Mesendoderm (in vitro differentiated cells): Measurements from ENCODE around the gene NLRP9.

Experiments
- DNase-seq: peaks from one replicate; pipeline ENCODE4 v3.0.0; 2013
- H2AK5ac ChIP-seq: 2 replicates; pipeline ENCODE4 v1.6.1; 2013; ENCODE audit warnings: low read length, inconsistent platforms
- H2BK120ac ChIP-seq: 2 replicates; pipeline ENCODE4 v1.6.1; 2013; ENCODE audit warnings: low read depth, mild to moderate bottlenecking, low read length, moderate library complexity, mixed read lengths
- H2BK15ac ChIP-seq: replicated peaks from 2 replicates; pipeline ENCODE4 v1.6.1; 2013; ENCODE audit warnings: low read depth, mild to moderate bottlenecking, moderate library complexity
- H2BK5ac ChIP-seq: 2 replicates; pipeline ENCODE4 v1.6.1; 2013; ENCODE audit warnings: low read length, inconsistent platforms
- H3K18ac ChIP-seq: 2 replicates; pipeline ENCODE4 v1.6.1; 2013; ENCODE audit warnings: mild to moderate bottlenecking, low read length, mixed read lengths
- H3K23ac ChIP-seq: one replicate; pipeline ENCODE4 v1.6.1; 2013; ENCODE audit warnings: low read length
- H3K27ac ChIP-seq: 2 replicates; pipeline ENCODE4 v1.5.1; 2013; ENCODE audit warnings: low read depth, mild to moderate bottlenecking, inconsistent platforms, low read length, moderate library complexity
- H3K27me3 ChIP-seq: 2 replicates; pipeline ENCODE4 v1.6.1; 2013; ENCODE audit warnings: low read length, control low read depth, mild to moderate bottlenecking, inconsistent platforms; ENCODE audit not compliant: insufficient read depth, poor library complexity
- H3K36me3 ChIP-seq: 2 replicates; pipeline ENCODE4 v1.6.1; 2013; ENCODE audit warnings: low read length, inconsistent platforms; ENCODE audit not compliant: control insufficient read depth, insufficient read depth
- H3K4ac ChIP-seq: one replicate; pipeline ENCODE4 v1.6.1; 2013; ENCODE audit warnings: low read depth, mild to moderate bottlenecking, low read length, moderate library complexity
- H3K4me1 ChIP-seq: 2 replicates; pipeline ENCODE4 v1.6.1; 2013; ENCODE audit warnings: low read depth, low read length, inconsistent platforms; ENCODE audit not compliant: control insufficient read depth
- H3K4me2 ChIP-seq: 2 replicates; pipeline ENCODE4 v1.6.1; 2013; ENCODE audit warnings: low read length
- H3K4me3 ChIP-seq: 2 replicates; pipeline ENCODE4 v1.5.1; 2013; ENCODE audit warnings: mild to moderate bottlenecking, low read length
- H3K56ac ChIP-seq: one replicate; pipeline ENCODE4 v1.6.1; 2013; ENCODE audit warnings: low read length
- H3K79me1 ChIP-seq: 2 replicates; pipeline ENCODE4 v1.6.1; 2013; ENCODE audit warnings: low read length, inconsistent platforms
- H3K79me2 ChIP-seq: 2 replicates; pipeline ENCODE4 v1.6.1; 2013; ENCODE audit warnings: mild to moderate bottlenecking, low read length; ENCODE audit not compliant: control insufficient read depth, insufficient read depth
- H3K9ac ChIP-seq: 2 replicates; pipeline ENCODE4 v1.6.1; 2013; ENCODE audit warnings: low read length, inconsistent platforms
- H4K5ac ChIP-seq: one replicate; pipeline ENCODE4 v1.6.1; 2013; ENCODE audit warnings: low read length
- H4K8ac ChIP-seq: one replicate; pipeline ENCODE4 v1.6.1; 2013; ENCODE audit warnings: low read depth, mild to moderate bottlenecking, control low read depth, low read length, moderate library complexity
- WGBS: extraction: QIAGEN DNeasy Blood & Tissue Kit; methylation state at CpG from one replicate; pipeline ENCODE4 v1.1.7; 2013; ENCODE audit warnings: low lambda C conversion rate, missing lambda C conversion rate; ENCODE audit not compliant: insufficient coverage; ENCODE audit errors: extremely low coverage; 5-methylcytosine and 5-hydroxymethylcytosine counted together

NLRP9 gene

DNA sequence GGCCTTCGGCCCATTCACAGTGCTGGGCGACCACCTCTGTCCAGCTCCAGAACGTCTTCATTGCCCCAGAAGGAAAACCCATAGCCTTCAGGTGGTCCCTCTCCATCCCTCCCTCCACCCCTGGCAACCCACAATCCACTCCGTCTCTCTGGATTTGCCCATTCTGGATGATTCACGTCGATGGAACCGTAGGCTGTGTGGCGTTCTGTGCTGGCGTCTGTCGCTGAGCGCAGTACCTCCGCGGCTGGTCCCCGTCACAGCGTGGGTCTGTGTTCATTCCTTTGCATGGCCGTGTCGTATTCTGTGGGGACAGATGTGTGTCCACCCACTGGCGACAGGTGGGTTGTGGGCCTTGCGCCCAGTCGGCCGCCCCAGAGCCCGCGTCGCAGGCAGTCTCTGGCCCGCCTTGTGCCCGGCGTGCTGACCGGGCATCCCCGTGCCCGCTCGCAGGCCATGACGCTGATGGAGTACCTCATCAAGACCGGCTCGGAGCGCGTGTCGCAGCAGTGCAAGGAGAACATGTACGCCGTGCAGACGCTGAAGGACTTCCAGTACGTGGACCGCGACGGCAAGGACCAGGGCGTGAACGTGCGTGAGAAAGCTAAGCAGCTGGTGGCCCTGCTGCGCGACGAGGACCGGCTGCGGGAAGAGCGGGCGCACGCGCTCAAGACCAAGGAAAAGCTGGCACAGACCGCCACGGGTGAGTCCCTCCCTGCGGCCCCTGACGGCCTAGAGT lies 53.1 kb downstream of the NLRP9 start:
- H2BK120ac ChIP-seq = no peak overlapping the region
- no peak overlapping the region for H3K56ac ChIP-seq
- no peak overlapping the region for H2BK5ac ChIP-seq
- H3K18ac ChIP-seq = no peak overlapping the region
- H3K9ac ChIP-seq = no peak overlapping the region
- H3K4ac ChIP-seq = no peak overlapping the region
- peaks cover 6% of the 10 kb centered on the region for H3K79me2 ChIP-seq
- no peak overlapping the region for H4K8ac ChIP-seq
- H4K5ac ChIP-seq = no peak overlapping the region
- no peaks in the 10 kb centered on the region for H3K4me1 ChIP-seq
- H3K79me1 ChIP-seq = peaks cover 13% of the 10 kb centered on the region
- no peak overlapping the region for H2BK15ac ChIP-seq
- H3K23ac ChIP-seq = no peak overlapping the region
- no peak overlapping the region for H3K4me2 ChIP-seq
- no peak for DNase-seq
- H3K27me3 ChIP-seq = no peaks in the 10 kb centered on the region
- peaks cover 3% of the 10 kb centered on the region for H3K36me3 ChIP-seq
- WGBS = no CpG with 5 or more reads among the region's 60 CpGs
- H2AK5ac ChIP-seq = no peak overlapping the region
- no peak overlapping the region for H3K27ac ChIP-seq
- no peak overlapping the region for H3K4me3 ChIP-seq

GRCh38 chr19:55683449-55684261 lies 54.5 kb downstream of the NLRP9 start:
- Histone ChIP-seq H3K79me1 (peaks cover 15% of the 10 kb centered on the region), H3K56ac (no peak overlapping the region), H3K79me2 (peaks cover 6% of the 10 kb centered on the region), H3K9ac (no peak overlapping the region), H2BK5ac (no peak overlapping the region), H3K4me2 (no peak overlapping the region), H3K4me1 (no peaks in the 10 kb centered on the region), H2BK15ac (no peak overlapping the region), H2AK5ac (no peak overlapping the region), H3K4ac (no peak overlapping the region), H4K8ac (no peak overlapping the region), H2BK120ac (no peak overlapping the region), H3K4me3 (no peak overlapping the region), H3K36me3 (peaks cover 3% of the 10 kb centered on the region), H3K27me3 (no peaks in the 10 kb centered on the region), H3K18ac (no peak overlapping the region), H3K23ac (no peak overlapping the region), H4K5ac (no peak overlapping the region), H3K27ac (no peak overlapping the region)
- no peak for DNase-seq
- WGBS = no CpG with 5 or more reads among the region's 22 CpGs

GRCh38 chr19:55681131-55682092 lies 56.8 kb downstream of the NLRP9 start:
- H3K36me3 ChIP-seq = peaks cover 5% of the 10 kb centered on the region
- WGBS = no CpG with 5 or more reads among the region's 9 CpGs
- DNase-seq = no peak
- no peak overlapping the region for H2BK15ac ChIP-seq
- no peak overlapping the region for H3K23ac ChIP-seq
- H3K4me1 ChIP-seq = peaks cover 2% of the 10 kb centered on the region
- H3K4me2 ChIP-seq = no peak overlapping the region
- no peak overlapping the region for H2BK120ac ChIP-seq
- H4K8ac ChIP-seq = no peak overlapping the region
- H3K18ac ChIP-seq = no peak overlapping the region
- no peak overlapping the region for H3K4ac ChIP-seq
- no peak overlapping the region for H3K56ac ChIP-seq
- no peak overlapping the region for H3K27ac ChIP-seq
- H3K79me1 ChIP-seq = peaks cover 29% of the 10 kb centered on the region
- H3K9ac ChIP-seq = no peak overlapping the region
- H2BK5ac ChIP-seq = no peak overlapping the region
- no peak overlapping the region for H3K4me3 ChIP-seq
- H4K5ac ChIP-seq = no peak overlapping the region
- peaks cover 24% of the 10 kb centered on the region for H3K79me2 ChIP-seq
- no peaks in the 10 kb centered on the region for H3K27me3 ChIP-seq
- H2AK5ac ChIP-seq = no peak overlapping the region

GRCh38 chr19:55680339-55681130 lies 57.7 kb downstream of the NLRP9 start:
- Histone ChIP-seq H3K56ac (no peak overlapping the region), H3K27me3 (no peaks in the 10 kb centered on the region), H3K4me3 (no peak overlapping the region), H4K5ac (no peak overlapping the region), H3K79me1 (peaks cover 32% of the 10 kb centered on the region), H3K79me2 (peaks cover 32% of the 10 kb centered on the region), H4K8ac (no peak overlapping the region), H3K4me2 (no peak overlapping the region), H3K36me3 (peaks cover 5% of the 10 kb centered on the region), H2AK5ac (no peak overlapping the region), H2BK5ac (no peak overlapping the region), H3K4me1 (peaks cover 2% of the 10 kb centered on the region), H3K27ac (no peak overlapping the region), H3K23ac (no peak overlapping the region), H2BK15ac (no peak overlapping the region), H3K9ac (no peak overlapping the region), H2BK120ac (no peak overlapping the region), H3K4ac (no peak overlapping the region), H3K18ac (no peak overlapping the region)
- WGBS = no CpG with 5 or more reads among the region's 20 CpGs
- no peak for DNase-seq
